Activated T-cell treated with anti-CD3 and anti-CD28 coated beads, Interleukin-2, amount 50 U/mL, for 72 hours (primary cell): ENCODE measurements around the gene SRGAP2B. TPM values are rescaled to one million over a fixed set of nuclear protein-coding genes. Genes with fewer than 3 reads are reported as not detected.
"Not testable (repeated sequence)": the region's sequence is repeated elsewhere in the genome, so short reads cannot be mapped to it uniquely, and the experiment has no call there.

Experiments used
- ATAC-seq, 2 donors: fragments of 150-1000 bp; cut with Tn5 transposase; replicated peaks in 1 of 2; 2 replicates each; pipeline ENCODE4 v1.10.0; 2021; ENCODE audit warnings: moderate library complexity in 2 of 2, mild to moderate bottlenecking in 1 of 2
- DNase-seq, 2 donors: peaks; one replicate each; pipeline ENCODE4 v3.0.0; 2021 to 2022; ENCODE audit warnings: mixed read lengths in 1 of 2
- H3K27ac Mint-ChIP-seq: one replicate; pipeline ENCODE4 v1.8.0; 2022; ENCODE audit warnings: mild to moderate bottlenecking, moderate library complexity, mixed read lengths
- H3K27me3 Mint-ChIP-seq: one replicate; pipeline ENCODE4 v1.8.0; 2022; ENCODE audit warnings: low read depth, mixed read lengths
- H3K36me3 Mint-ChIP-seq, 2 donors: one replicate each; pipeline ENCODE4 v1.8.0; 2022; ENCODE audit warnings: mixed read lengths in 2 of 2, mild to moderate bottlenecking in 1 of 2; ENCODE audit not compliant: insufficient read depth in 2 of 2
- H3K4me1 Mint-ChIP-seq: one replicate; pipeline ENCODE4 v1.8.0; 2022; ENCODE audit warnings: low read depth, mixed read lengths
- H3K4me3 Mint-ChIP-seq, 2 donors: one replicate each; pipeline ENCODE4 v1.8.0; 2022; ENCODE audit warnings: mild to moderate bottlenecking in 2 of 2, mixed read lengths in 2 of 2, moderate library complexity in 2 of 2
- H3K9me3 Mint-ChIP-seq, 2 donors: one replicate each; pipeline ENCODE4 v1.8.0; 2022; ENCODE audit warnings: mixed read lengths in 2 of 2
- total RNA-seq, 2 donors: library from RNA; stranded (reverse); gene quantifications; one replicate each; pipeline ENCODE4 v1.2.3, GENCODE V29; 2022

SRGAP2B gene
- total RNA-seq, 2 donors from 2014 or later: 22.3 to 34.3 TPM

- not testable (repeated sequence) for H3K36me3 Mint-ChIP-seq, H3K27me3 Mint-ChIP-seq, H3K4me3 Mint-ChIP-seq, ATAC-seq, H3K9me3 Mint-ChIP-seq, H3K4me1 Mint-ChIP-seq, H3K27ac Mint-ChIP-seq, DNase-seq
Measured at GRCh38 chr1:145010580-145010979, 84.5 kb downstream of the SRGAP2B start.

GRCh38 chr1:145009928-145010327 lies 85.2 kb downstream of the SRGAP2B start:
- peak; percentile 41 to 52 for ATAC-seq
- not testable (repeated sequence) for H3K9me3 Mint-ChIP-seq, H3K4me1 Mint-ChIP-seq, H3K27ac Mint-ChIP-seq, H3K36me3 Mint-ChIP-seq, DNase-seq, H3K27me3 Mint-ChIP-seq
- peak overlapping the region; percentile 43 to 48 for H3K4me3 Mint-ChIP-seq

- H3K36me3 Mint-ChIP-seq, DNase-seq, H3K9me3 Mint-ChIP-seq, H3K4me3 Mint-ChIP-seq, H3K27me3 Mint-ChIP-seq, H3K4me1 Mint-ChIP-seq, H3K27ac Mint-ChIP-seq: not testable (repeated sequence)
- peak in 1 of 2 donors; percentile 44 for ATAC-seq
Measured at GRCh38 chr1:145008388-145008787, 86.7 kb downstream of the SRGAP2B start.

- not testable (repeated sequence) for H3K36me3 Mint-ChIP-seq, DNase-seq, H3K9me3 Mint-ChIP-seq, H3K4me3 Mint-ChIP-seq, H3K4me1 Mint-ChIP-seq, H3K27me3 Mint-ChIP-seq, H3K27ac Mint-ChIP-seq, ATAC-seq
Measured at GRCh38 chr1:145005142-145005541, 90.0 kb downstream of the SRGAP2B start.

- not testable (repeated sequence) for H3K9me3 Mint-ChIP-seq, H3K4me3 Mint-ChIP-seq, H3K4me1 Mint-ChIP-seq, H3K27ac Mint-ChIP-seq, H3K36me3 Mint-ChIP-seq, H3K27me3 Mint-ChIP-seq, DNase-seq
- peak in 1 of 2 donors; percentile 50 for ATAC-seq
Measured at GRCh38 chr1:145001381-145001780, 93.7 kb downstream of the SRGAP2B start.

GRCh38 chr1:145000743-145001326 lies 94.3 kb downstream of the SRGAP2B start:
- DNase-seq, H3K27ac Mint-ChIP-seq, H3K4me1 Mint-ChIP-seq, ATAC-seq, H3K27me3 Mint-ChIP-seq, H3K36me3 Mint-ChIP-seq, H3K9me3 Mint-ChIP-seq, H3K4me3 Mint-ChIP-seq: not testable (repeated sequence)

- not testable (repeated sequence) for H3K4me3 Mint-ChIP-seq, H3K36me3 Mint-ChIP-seq
Measured at GRCh38 chr1:145000074-145000742, 94.9 kb downstream of the SRGAP2B start.

GRCh38 chr1:144998981-144999273 lies 96.2 kb downstream of the SRGAP2B start:
- not testable (repeated sequence) for DNase-seq, H3K27ac Mint-ChIP-seq, H3K36me3 Mint-ChIP-seq, H3K27me3 Mint-ChIP-seq, H3K4me1 Mint-ChIP-seq, H3K9me3 Mint-ChIP-seq, H3K4me3 Mint-ChIP-seq, ATAC-seq

More at GRCh38 chr1:145000074-145000742, 94.9 kb downstream of the SRGAP2B start:
- not testable (repeated sequence) for DNase-seq, ATAC-seq, H3K27me3 Mint-ChIP-seq, H3K27ac Mint-ChIP-seq, H3K9me3 Mint-ChIP-seq, H3K4me1 Mint-ChIP-seq

- H3K27me3 Mint-ChIP-seq, H3K9me3 Mint-ChIP-seq, DNase-seq, H3K4me3 Mint-ChIP-seq, H3K36me3 Mint-ChIP-seq, H3K27ac Mint-ChIP-seq, ATAC-seq, H3K4me1 Mint-ChIP-seq: not testable (repeated sequence)
Measured at GRCh38 chr1:144998134-144998980, 96.8 kb downstream of the SRGAP2B start.

GRCh38 chr1:144995833-144996410 lies 99.2 kb downstream of the SRGAP2B start:
- H3K27me3 Mint-ChIP-seq, H3K9me3 Mint-ChIP-seq, H3K36me3 Mint-ChIP-seq, H3K4me1 Mint-ChIP-seq, H3K27ac Mint-ChIP-seq, DNase-seq, ATAC-seq, H3K4me3 Mint-ChIP-seq: not testable (repeated sequence)

- H3K27ac Mint-ChIP-seq, DNase-seq, H3K27me3 Mint-ChIP-seq, H3K4me1 Mint-ChIP-seq, H3K36me3 Mint-ChIP-seq, H3K9me3 Mint-ChIP-seq, H3K4me3 Mint-ChIP-seq: not testable (repeated sequence)
- ATAC-seq: peak; percentile 47 to 63
Measured at GRCh38 chr1:144992915-144993314, 102.2 kb downstream of the SRGAP2B start.

GRCh38 chr1:144990611-144991010 lies 104.5 kb downstream of the SRGAP2B start:
- not testable (repeated sequence) for DNase-seq, ATAC-seq, H3K4me1 Mint-ChIP-seq, H3K27me3 Mint-ChIP-seq, H3K9me3 Mint-ChIP-seq, H3K36me3 Mint-ChIP-seq, H3K4me3 Mint-ChIP-seq, H3K27ac Mint-ChIP-seq

- not testable (repeated sequence) for H3K36me3 Mint-ChIP-seq, H3K27ac Mint-ChIP-seq, H3K9me3 Mint-ChIP-seq, H3K27me3 Mint-ChIP-seq, DNase-seq, H3K4me3 Mint-ChIP-seq, ATAC-seq, H3K4me1 Mint-ChIP-seq
Measured at GRCh38 chr1:144987131-144987530, 108.0 kb downstream of the SRGAP2B start.
